GM18858 (cell line): ENCODE data around the gene MPHOSPH9.
A peak's percentile ranks its signal among the peaks of the same experiment; 100 is the strongest.
"Not testable (repeated sequence)": the region's sequence is repeated elsewhere in the genome, so short reads cannot be mapped to it uniquely, and the experiment has no call there.

Experiments
- ATAC-seq: cut with Tn5 transposase; IDR thresholded peaks from one replicate; pipeline ENCODE4 v1.9.1; 2021; ENCODE audit not compliant: unreplicated experiment

MPHOSPH9 gene

GRCh38 chr12:123258593-123258992 is 25.7 kb upstream of the MPHOSPH9 start:
- no peak for ATAC-seq

GRCh38 chr12:123254853-123255446 is 22.0 kb upstream of the MPHOSPH9 start:
- ATAC-seq = no peak

DNA sequence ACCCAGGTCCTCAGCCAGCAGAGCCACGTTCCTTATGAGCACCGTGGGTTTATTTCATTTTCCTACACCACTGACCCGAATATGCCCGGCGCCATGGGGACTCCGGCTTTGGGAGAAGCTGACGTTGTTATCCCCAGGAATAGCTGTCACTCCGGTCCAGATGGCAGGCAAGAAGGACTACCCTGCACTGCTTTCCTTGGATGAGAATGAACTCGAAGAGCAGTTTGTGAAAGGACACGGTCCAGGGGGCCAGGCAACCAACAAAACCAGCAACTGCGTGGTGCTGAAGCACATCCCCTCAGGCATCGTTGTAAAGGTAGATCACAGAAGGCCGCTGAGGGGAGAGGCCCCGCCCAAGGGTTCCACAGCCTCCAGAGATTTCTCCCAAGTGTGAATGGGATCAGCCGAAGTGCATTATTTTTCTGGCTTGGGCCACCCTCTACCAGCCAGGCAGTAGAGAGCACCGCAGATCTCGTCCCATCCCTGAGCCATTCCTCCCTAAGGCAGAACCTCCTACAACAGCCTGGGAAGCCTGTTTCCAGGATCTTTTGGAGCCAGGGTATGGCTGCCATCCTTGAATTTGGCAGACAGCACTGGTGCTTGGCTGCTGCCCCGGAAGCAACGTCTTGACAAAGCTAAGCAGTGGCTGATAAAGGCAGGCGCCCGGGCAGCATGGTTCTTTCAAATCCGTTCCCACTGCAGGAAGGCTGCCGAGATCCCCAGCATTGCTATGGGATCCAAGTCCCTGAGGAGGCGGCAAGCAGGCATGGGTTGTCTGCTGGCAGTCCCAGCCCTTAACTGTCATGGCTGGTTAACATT is 20.9 kb upstream of the MPHOSPH9 start:
- no peak for ATAC-seq

GRCh38 chr12:123252365-123252764 is 19.4 kb upstream of the MPHOSPH9 start:
- ATAC-seq = not testable (repeated sequence)

DNA sequence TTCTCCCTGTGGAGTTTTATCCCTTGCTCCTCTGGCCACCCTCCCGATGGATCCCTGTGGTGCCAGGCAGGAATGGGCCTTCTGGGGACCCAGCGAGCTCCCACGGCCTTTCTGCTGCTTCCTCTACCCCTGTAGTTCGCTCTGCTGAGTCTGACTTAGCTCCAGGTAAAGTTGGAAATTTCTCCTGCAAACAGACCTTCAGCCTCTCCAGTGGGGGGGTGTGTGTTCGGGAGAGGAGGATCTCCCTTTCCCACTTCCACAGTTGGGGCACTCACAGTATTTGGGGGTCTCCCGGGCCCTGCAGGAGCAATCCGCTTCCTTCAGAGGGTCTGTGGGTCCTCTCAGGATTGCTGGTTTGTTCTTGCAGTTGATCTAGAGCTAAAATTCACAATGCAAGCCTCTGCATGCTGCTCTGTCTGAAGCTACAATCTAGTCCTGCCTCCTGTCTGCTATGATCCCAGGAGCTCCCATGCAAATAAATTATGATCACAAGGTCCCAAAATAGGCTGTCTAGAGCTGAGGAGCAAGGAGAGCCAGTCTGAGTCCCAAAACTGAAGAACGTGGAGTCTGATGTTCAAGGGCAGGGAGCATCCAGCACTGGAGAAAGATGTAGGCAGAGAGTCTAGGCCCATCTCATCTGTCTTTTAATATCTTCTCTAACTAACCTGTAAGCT is 18.6 kb upstream of the MPHOSPH9 start:
- no peak for ATAC-seq

DNA sequence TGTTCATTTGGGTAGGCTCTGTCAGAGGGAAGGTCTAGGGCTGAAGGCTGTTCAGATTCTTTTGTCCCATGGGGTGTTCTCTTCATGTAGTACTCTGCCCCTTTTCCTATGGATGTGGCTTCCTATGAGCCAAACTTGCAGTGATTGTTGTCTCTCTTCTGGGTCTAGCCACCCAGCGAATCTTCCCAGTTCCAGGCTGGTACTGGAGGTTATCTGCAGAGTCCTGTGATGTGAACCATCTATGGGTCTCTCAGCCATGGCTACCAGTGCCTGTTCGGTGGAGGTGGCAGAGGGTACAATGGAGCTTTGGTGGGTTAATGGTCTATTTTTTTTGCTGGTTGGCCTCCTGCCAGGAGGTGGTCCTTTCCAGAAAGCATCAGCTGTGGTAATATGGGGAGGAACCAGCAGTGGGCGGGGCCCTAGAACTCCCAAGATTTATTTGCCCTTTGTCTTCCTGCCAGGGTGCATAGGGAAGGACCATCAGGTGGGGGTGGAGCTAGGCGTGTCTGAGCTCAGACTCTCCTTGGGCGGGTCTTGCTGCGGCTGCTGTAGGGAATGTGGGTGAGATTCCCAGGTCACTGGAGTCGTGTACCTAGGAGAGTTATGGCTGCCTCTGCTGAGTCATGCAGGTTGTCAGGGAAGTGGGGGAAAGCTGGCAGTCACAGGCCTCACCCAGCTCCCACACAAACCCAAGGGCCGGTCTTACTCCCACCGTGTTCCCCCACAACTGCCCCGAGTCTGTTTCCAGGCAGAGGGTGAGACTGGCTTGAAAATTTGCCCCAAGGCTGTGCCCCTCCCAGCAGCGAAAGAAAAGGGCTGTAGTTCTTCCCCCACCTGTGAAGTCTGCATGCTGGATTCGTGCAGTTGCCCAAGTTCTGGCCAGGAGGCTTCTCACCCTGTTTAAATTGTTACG is 17.8 kb upstream of the MPHOSPH9 start:
- ATAC-seq = no peak

GRCh38 chr12:123248996-123249741 is 16.2 kb upstream of the MPHOSPH9 start:
- not testable (repeated sequence) for ATAC-seq

DNA sequence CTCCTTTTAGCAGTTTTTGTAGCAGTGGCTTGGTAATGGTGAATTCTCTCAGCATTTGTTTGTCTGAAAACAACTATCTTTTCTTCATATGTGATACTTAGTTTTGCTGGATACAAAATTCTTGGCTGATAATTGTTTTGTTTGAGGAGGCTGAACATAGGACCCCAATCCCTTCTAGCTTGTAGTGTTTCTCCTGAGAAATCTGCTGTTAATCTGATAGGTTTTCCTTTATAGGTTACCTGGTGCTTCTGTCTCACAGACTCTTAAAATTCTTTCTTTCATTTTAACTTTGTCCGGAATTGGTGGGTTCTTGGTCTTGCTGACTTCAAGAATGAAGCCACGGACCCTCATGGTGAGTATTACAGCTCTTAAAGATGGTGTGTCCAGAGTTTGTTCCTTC is 15.2 kb upstream of the MPHOSPH9 start:
- not testable (repeated sequence) for ATAC-seq

DNA sequence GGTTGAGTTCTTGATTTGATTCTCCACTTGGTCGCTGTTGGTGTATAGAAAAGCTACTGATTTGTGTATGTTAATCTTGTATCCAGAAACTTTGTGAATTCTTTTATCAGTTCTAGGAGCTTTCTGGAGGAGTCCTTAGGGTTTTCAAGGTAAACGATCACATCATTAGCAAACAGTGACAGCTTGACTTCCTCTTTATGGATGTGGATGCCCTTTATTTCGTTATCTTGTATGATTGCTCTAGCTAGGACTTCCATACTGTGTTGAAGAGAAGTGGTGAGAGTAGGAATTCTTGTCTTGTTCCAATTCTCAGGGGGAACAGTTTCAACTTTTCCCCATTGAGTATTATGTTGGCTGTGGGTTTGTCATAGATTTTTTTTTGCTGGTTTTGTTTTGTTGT is 12.7 kb upstream of the MPHOSPH9 start:
- no peak for ATAC-seq

- ATAC-seq = no peak
Observed at GRCh38 chr12:123243671-123244262, 10.8 kb upstream of the MPHOSPH9 start.

DNA sequence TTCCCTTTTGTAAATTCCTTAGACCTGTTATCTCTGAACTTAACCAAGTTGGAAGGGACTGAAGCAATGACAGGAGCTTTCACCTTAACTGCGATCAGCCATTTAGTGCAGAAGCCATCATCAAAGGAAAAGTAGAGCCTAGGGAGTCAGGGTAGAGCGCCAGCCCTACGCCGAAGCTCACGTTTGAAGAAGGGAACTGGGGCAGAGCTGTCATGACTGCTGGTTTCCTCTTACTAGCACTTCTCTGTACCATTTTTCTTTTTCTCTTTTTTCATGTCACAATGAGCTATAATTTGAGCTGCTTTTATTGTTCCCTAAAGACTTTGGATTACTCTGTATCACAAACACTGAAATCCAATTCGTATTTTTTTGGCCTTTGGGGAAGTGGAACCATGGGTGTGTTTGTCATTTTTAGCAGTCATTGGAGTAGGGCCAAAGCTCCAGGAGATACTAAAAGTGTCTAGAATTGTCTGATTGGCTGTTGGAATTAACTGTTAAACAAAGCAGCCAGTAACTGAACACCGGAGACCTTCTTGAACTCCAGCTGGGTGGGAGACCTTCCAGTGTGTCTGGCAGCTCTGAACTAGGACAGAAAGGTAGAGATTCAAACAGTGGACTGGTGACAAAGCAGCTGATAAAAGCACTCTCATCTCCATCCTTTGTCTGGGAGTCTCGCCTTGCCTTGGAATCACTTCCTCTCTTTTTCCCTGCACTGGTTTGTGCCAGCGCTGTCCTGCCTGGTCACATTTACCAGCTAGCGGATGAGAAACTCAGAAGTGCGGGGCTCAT is 9.4 kb upstream of the MPHOSPH9 start:
- no peak for ATAC-seq

DNA sequence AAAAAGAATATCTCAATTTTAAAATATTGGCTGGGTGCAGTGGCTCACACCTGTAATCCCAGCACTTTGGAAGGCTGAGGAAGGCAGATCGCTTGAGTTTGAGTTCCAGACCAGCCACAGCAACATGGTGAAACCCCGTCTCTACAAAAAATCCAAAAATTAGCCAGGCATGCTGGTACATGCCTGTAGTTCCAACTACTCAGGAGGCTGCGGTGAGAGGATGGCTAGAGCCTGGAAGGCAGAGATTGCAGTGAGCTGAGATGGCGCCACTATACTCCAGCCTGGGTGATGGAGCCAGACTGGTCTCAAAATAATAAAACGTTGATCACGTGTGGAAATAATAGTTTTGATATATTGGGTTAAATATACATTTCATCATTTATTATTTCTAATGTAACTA is 6.0 kb upstream of the MPHOSPH9 start:
- no peak for ATAC-seq

DNA sequence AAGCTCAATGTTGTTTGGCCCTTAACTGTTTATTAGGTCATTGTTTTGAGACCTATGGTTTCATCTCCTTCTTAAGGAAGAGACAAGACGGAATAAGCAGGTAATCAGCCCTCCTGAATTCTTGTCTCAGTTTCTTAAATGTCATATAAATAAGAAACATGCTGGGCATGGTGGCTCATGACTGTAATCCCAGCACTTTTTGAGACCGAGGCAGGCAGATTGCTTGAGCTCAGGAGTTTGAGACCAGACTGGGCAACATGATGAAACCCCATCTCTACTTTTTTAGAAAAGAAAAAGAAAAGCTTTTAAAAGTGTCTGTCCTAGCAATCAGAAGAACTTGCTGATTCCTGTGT is 5.4 kb upstream of the MPHOSPH9 start:
- ATAC-seq = no peak

DNA sequence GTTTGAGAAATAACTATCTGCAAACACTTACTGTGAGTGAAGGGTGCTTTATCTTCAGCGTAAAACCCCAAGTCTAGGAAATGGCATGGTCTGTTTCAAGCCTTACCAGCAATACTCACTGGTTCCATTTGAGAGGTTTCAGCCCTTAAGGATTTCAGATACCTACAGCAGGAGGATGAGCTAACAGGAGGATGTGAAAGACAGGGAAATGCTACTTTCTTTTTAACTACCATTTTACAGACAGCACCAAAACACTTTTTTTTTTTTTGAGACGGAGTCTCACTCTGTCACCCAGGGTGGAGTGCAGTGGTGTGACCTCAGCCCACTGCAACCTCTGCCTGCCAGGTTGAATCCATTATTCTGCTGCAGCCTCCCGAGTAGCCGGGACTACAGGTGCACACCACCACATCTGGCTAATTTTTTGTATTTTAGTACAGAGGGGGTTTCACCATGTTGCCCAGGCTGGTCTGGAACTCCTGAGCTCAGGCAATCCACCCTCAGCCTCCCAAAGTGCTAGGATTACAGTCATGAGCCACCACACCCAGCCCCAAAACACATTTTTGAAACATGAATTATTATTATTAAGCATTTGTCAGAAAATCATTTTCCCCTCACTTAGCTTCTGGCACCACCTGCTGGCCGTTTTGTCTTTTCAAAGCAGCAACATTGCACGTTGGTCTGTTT is 4.8 kb upstream of the MPHOSPH9 start:
- no peak for ATAC-seq

GRCh38 chr12:123233505-123234308 is 766 bp upstream of the MPHOSPH9 start:
- ATAC-seq = peak; percentile 1

DNA sequence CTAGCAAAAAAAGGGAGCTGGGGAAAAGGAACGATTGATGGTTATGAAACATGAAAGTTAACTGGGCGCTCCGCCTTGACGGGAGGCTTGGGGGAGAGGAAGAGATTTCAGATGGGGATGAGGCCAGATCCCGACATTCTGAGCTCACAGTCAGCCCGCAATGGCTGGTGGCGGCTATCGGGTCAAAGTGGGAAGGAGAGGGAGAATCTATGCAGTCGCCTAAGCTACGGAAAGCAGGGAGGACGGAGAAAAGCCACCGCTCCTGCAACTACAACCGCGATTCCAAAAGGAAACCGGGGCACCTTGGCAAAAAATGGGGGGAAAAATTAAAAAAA is 502 bp downstream of the MPHOSPH9 start:
- ATAC-seq = no peak

- ATAC-seq = no peak
Observed at GRCh38 chr12:123231931-123232330, 1.0 kb downstream of the MPHOSPH9 start.

GRCh38 chr12:123229051-123229450 is 3.9 kb downstream of the MPHOSPH9 start:
- no peak for ATAC-seq
